HepG2 (cell line): Measurements from ENCODE around the gene CPHXL2. TPM values are rescaled to one million over a fixed set of nuclear protein-coding genes. Genes with fewer than 3 reads are reported as not detected.

Experiments used
- CBX2 ChIP-seq, 2 experiments: fragments of 200-600 bp in 1 of 2; sonication (generic); formaldehyde crosslinking in 1 of 2; IDR thresholded peaks; 2 replicates each; pipeline versions ENCODE4 v1.7.0 to v1.8.1; 2018 to 2022; ENCODE audit warnings: low read depth in 2 of 2, low read length in 1 of 2, mild to moderate bottlenecking in 1 of 2, missing genetic modification reagents in 1 of 2
- EZH2 ChIP-seq: conservative IDR thresholded peaks from 2 replicates; pipeline ENCODE4 v1.6.1; 2012; ENCODE audit warnings: mild to moderate bottlenecking, low read depth, low read length, moderate library complexity
- FOXO1 ChIP-seq: sonication (generic); formaldehyde crosslinking; IDR thresholded peaks from 2 replicates; pipeline ENCODE4 v1.4.0; 2020; ENCODE audit warnings: missing genetic modification reagents
- JUNB ChIP-seq: sonication (generic); formaldehyde crosslinking; IDR thresholded peaks from 2 replicates; pipeline ENCODE4 v1.8.0; 2022; ENCODE audit warnings: missing genetic modification reagents, mild to moderate bottlenecking, borderline replicate concordance
- MAFF ChIP-seq: IDR thresholded peaks from 2 replicates; pipeline ENCODE4 v1.6.1; 2011; ENCODE audit warnings: low read depth, low read length, improper control_type of control experiment
- MATR3 ChIP-seq: sonication (generic); formaldehyde crosslinking; IDR thresholded peaks from 2 replicates; pipeline ENCODE4 v1.4.0; 2020; ENCODE audit warnings: missing genetic modification reagents
- NCOA2 ChIP-seq: sonication (generic); formaldehyde crosslinking; IDR thresholded peaks from 2 replicates; pipeline ENCODE4 v1.8.0; 2022; ENCODE audit warnings: inconsistent platforms
- NFRKB ChIP-seq: fragments of 450-650 bp; IDR thresholded peaks from 2 replicates; pipeline ENCODE4 v1.6.1; 2017
- PHF5A ChIP-seq: IDR thresholded peaks from one replicate; pipeline ENCODE4 v1.6.1; 2018; ENCODE audit warnings: low read depth, missing genetic modification reagents; ENCODE audit not compliant: unreplicated experiment
- POGK ChIP-seq: sonication (generic); formaldehyde crosslinking; conservative IDR thresholded peaks from 2 replicates; pipeline ENCODE4 v1.8.0; 2022; ENCODE audit warnings: mild to moderate bottlenecking, moderate library complexity, missing genetic modification reagents
- SP1 ChIP-seq, 2 experiments: fragments of 450-650 bp in 1 of 2; sonication (generic) in 1 of 2; formaldehyde crosslinking in 1 of 2; IDR thresholded peaks; 2 replicates each; pipeline versions ENCODE4 v1.4.0 to v1.6.1; 2016 to 2020; ENCODE audit warnings: missing genetic modification reagents in 1 of 2
- YY1 ChIP-seq: IDR thresholded peaks from 2 replicates; pipeline ENCODE4 v1.6.1; 2011; ENCODE audit warnings: low read length, low read depth, moderate library complexity, mild to moderate bottlenecking; ENCODE audit not compliant: insufficient read depth, insufficient replicate concordance
- ZBTB46 ChIP-seq: sonication (generic); formaldehyde crosslinking; IDR thresholded peaks from 2 replicates; pipeline ENCODE4 v1.4.0; 2020; ENCODE audit warnings: mild to moderate bottlenecking, missing genetic modification reagents, borderline replicate concordance
- ZEB1 ChIP-seq: IDR thresholded peaks from 2 replicates; pipeline ENCODE4 v1.6.1; 2012; ENCODE audit warnings: mild to moderate bottlenecking, low read depth, inconsistent platforms; ENCODE audit not compliant: insufficient replicate concordance
- ZNF513 ChIP-seq: sonication (generic); formaldehyde crosslinking; conservative IDR thresholded peaks from 2 replicates; pipeline ENCODE4 v1.5.0; 2020; ENCODE audit warnings: missing genetic modification reagents
- ZNF543 ChIP-seq: sonication (generic); formaldehyde crosslinking; IDR thresholded peaks from 2 replicates; pipeline ENCODE4 v1.4.0; 2020; ENCODE audit warnings: mild to moderate bottlenecking, missing genetic modification reagents
- ZNF550 ChIP-seq: sonication (generic); formaldehyde crosslinking; IDR thresholded peaks from 2 replicates; pipeline ENCODE4 v1.4.0; 2020; ENCODE audit warnings: mild to moderate bottlenecking, missing genetic modification reagents, borderline replicate concordance
- ZNF569 ChIP-seq: sonication (generic); formaldehyde crosslinking; IDR thresholded peaks from 2 replicates; pipeline ENCODE4 v1.5.0; 2020; ENCODE audit warnings: mild to moderate bottlenecking, missing genetic modification reagents, moderate library complexity, borderline replicate concordance
- ZNF605 ChIP-seq: sonication (generic); formaldehyde crosslinking; IDR thresholded peaks from 2 replicates; pipeline ENCODE4 v1.8.0; 2022; ENCODE audit warnings: mild to moderate bottlenecking, missing genetic modification reagents
- ZNF691 ChIP-seq: sonication (generic); formaldehyde crosslinking; IDR thresholded peaks from 2 replicates; pipeline ENCODE4 v1.4.0; 2020; ENCODE audit warnings: missing genetic modification reagents, low read depth, mild to moderate bottlenecking, borderline replicate concordance
- ZNF775 ChIP-seq: sonication (generic); formaldehyde crosslinking; IDR thresholded peaks from 2 replicates; pipeline ENCODE4 v1.4.0; 2020; ENCODE audit warnings: missing genetic modification reagents, mild to moderate bottlenecking, moderate library complexity, borderline replicate concordance
- polyA plus RNA-seq, 8 experiments: library from polyadenylated mRNA; depleted of rRNA in 3 of 8; stranded (reverse) in 7 of 8; unstranded in 1 of 8; fragments of >200 nt; fragmentation: Illumina TruSeq in 4 of 8; extraction: Trizol in 4 of 8; gene quantifications; 2 replicates each; pipeline versions ENCODE4 v1.2.1 to v1.2.3, GENCODE V29; 2011 to 2016; ENCODE audit warnings: low read depth in 4 of 8, missing spikeins in 1 of 8, mixed read lengths in 1 of 8; ENCODE audit not compliant: insufficient read depth in 1 of 8
- total RNA-seq, 5 experiments: library from RNA; depleted of rRNA; stranded (reverse); fragments of >200 nt; fragmentation: Illumina TruSeq; extraction: Trizol; gene quantifications; 2 replicates each; pipeline ENCODE4 v1.2.3, GENCODE V29; 2016; ENCODE audit warnings: low read depth in 1 of 5

Gene CPHXL2
- total and polyA plus RNA-seq, 2 of the 13 experiments (the other 11 are each of a cell fraction or from before 2014, with no cell fraction given), result not detected

GRCh38 chr16:75622761-75623605 is 53.8 kb downstream of the CPHXL2 start, which contains the start of gene ADAT1 (continued):
- TF ChIP-seq NFRKB (no peak), CBX2 (IDR thresholded peaks at IDR 0.05; ENCODE audit: low read depth, low read length) (no peak), CBX2 (CRISPR knock-in tag; IDR thresholded peaks at IDR 0.05; ENCODE audit: low read depth) (no peak), ZBTB46 (CRISPR knock-in tag) (no peak), ZNF550 (CRISPR knock-in tag) (no peak), PHF5A (CRISPR knock-in tag) (no peak), ZEB1 (no peak), ZNF775 (CRISPR knock-in tag) (no peak), ZNF569 (no peak), YY1 (peak; percentile 62), ZNF605 (CRISPR knock-in tag) (peak; percentile 97), ZNF691 (CRISPR knock-in tag) (peak; percentile 25; the same call in 1 of the 2 replicates), JUNB (CRISPR knock-in tag) (no peak), SP1 (IDR thresholded peaks at IDR 0.05) (peak; percentile 71; the same call in 1 of the 2 replicates), SP1 (CRISPR knock-in tag; IDR thresholded peaks at IDR 0.05) (0 out of 2 replicates have a peak, but pooled peaks have one; percentile 48), ZNF543 (CRISPR knock-in tag) (no peak), EZH2 (no peak), FOXO1 (CRISPR knock-in tag) (0 out of 2 replicates have a peak, but pooled peaks have one; percentile 12), ZNF513 (CRISPR knock-in tag) (peak; percentile 76; the same call in 1 of the 2 replicates), MATR3 (CRISPR knock-in tag) (no peak), POGK (CRISPR knock-in tag) (0 out of 2 replicates have a peak, but pooled peaks have one; percentile 38), MAFF (no peak), NCOA2 (CRISPR knock-in tag) (peak; percentile 34)
